ENCODE results near the gene NGF.
"Not testable (repeated sequence)": the region's sequence is repeated elsewhere in the genome, so short reads cannot be mapped to it uniquely, and the experiment has no call there.

The NGF gene

DNA sequence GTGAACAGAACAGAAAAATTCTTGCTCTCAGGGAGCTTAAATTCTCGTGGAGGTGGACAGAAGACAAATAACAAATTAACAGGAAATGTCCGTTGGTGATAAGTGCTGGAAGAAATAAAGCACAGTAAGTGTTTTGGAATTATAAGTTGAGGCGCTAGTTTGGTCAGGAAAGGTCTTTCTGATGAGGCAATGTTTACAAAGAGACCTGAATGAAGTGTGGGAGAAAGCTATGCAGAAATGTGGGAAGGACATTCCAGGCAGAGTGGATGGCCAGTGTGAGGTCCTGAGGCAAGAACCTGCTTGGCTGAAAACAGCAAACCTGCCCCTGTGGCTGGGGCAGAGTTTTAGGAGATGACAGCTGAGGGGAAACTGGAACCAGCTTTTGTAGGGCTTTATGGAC, 23.3 kb downstream of the NGF start:
- no peak for TF ChIP-seq ZFX (IDR thresholded peaks at IDR 0.05)
- TF ChIP-seq, protein P1, sequence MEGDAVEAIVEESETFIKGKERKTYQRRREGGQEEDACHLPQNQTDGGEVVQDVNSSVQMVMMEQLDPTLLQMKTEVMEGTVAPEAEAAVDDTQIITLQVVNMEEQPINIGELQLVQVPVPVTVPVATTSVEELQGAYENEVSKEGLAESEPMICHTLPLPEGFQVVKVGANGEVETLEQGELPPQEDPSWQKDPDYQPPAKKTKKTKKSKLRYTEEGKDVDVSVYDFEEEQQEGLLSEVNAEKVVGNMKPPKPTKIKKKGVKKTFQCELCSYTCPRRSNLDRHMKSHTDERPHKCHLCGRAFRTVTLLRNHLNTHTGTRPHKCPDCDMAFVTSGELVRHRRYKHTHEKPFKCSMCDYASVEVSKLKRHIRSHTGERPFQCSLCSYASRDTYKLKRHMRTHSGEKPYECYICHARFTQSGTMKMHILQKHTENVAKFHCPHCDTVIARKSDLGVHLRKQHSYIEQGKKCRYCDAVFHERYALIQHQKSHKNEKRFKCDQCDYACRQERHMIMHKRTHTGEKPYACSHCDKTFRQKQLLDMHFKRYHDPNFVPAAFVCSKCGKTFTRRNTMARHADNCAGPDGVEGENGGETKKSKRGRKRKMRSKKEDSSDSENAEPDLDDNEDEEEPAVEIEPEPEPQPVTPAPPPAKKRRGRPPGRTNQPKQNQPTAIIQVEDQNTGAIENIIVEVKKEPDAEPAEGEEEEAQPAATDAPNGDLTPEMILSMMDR (conservative IDR thresholded peaks at IDR 0.05) = no peak
- H3K27ac ChIP-seq = no peak overlapping the region

DNA sequence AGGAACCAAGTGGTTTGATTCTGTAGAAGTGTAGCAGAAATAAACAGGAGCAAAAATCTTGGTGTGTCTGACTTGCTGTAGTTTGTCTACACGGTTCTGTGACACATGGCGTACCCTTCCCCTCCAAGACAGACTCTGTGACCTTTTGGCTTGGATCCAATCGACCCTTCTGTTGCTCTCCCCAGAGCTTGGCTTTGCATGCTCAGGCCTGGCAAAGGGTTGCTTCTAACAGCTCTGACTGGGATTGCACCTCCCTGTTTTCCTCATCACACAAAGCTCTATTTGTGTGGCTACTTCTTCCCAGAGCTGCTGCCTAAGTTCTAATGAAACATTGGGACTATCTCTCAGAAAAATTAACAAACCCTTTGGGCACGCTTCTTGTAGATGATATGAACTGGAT, 24.0 kb downstream of the NGF start:
- TF ChIP-seq ZFX (IDR thresholded peaks at IDR 0.05) = no peak
- TF ChIP-seq, protein P1 (conservative IDR thresholded peaks at IDR 0.05) = no peak

GRCh38 chr1:115313182-115313581, 24.9 kb downstream of the NGF start:
- no peak overlapping the region for H3K27ac ChIP-seq
- no peak for TF ChIP-seq ZFX (IDR thresholded peaks at IDR 0.05)
- TF ChIP-seq, protein P1 (conservative IDR thresholded peaks at IDR 0.05) = no peak

More for the DNA sequence above, 24.0 kb downstream of the NGF start:
- no peak overlapping the region for H3K27ac ChIP-seq

- no peak overlapping the region for H3K27ac ChIP-seq
- TF ChIP-seq, protein P1 (conservative IDR thresholded peaks at IDR 0.05) = no peak
- TF ChIP-seq ZFX (IDR thresholded peaks at IDR 0.05) = no peak
These were observed 25.3 kb downstream of the NGF start for GRCh38 chr1:115312742-115313141.

GRCh38 chr1:115311474-115311989, 26.5 kb downstream of the NGF start:
- no peak overlapping the region for H3K27ac ChIP-seq
- TF ChIP-seq, protein P1 (conservative IDR thresholded peaks at IDR 0.05) = no peak
- no peak for TF ChIP-seq ZFX (IDR thresholded peaks at IDR 0.05)

- TF ChIP-seq ZFX (IDR thresholded peaks at IDR 0.05) = no peak
- TF ChIP-seq, protein P1 (conservative IDR thresholded peaks at IDR 0.05) = no peak
- no peak overlapping the region for H3K27ac ChIP-seq
These were observed 27.2 kb downstream of the NGF start for GRCh38 chr1:115310581-115311473.

DNA sequence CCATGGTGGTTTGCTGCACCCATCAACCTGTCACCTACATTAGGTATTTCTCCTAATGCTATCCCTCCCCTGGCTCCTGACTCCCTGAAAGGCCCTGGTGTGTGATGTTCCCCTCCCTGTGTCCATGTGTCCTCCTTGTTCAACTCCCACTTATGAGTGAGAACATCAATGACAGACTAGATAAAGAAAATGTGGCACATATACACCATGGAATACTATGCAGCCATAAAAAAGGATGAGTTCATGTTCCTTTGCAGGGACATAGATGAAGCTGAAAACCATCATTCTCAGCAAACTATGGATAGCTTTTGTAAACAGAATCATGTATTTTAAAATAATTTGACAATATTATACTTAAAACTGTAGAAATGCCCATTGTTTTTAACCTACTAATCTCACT, 28.5 kb downstream of the NGF start:
- not testable (repeated sequence) for H3K27ac ChIP-seq
